Brain microvascular endothelial cell (primary cell): ENCODE data around the gene NR2F1-AS1.

Source experiments
- DNase-seq: peaks from one replicate; pipeline ENCODE4 v3.0.0-alpha.2; 2020
- H3K27ac ChIP-seq: fragments of 250-450 bp; sonication (Bioruptor Pico); 2 replicates; pipeline ENCODE4 v1.5.1; 2020; ENCODE audit warnings: mild to moderate bottlenecking, moderate library complexity
- H3K27me3 ChIP-seq: fragments of 250-450 bp; sonication (Bioruptor Pico); replicated peaks from 2 replicates; pipeline ENCODE4 v1.5.1; 2020; ENCODE audit warnings: mild to moderate bottlenecking
- H3K36me3 ChIP-seq: fragments of 250-450 bp; sonication (Bioruptor Pico); replicated peaks from 2 replicates; pipeline ENCODE4 v1.5.1; 2020; ENCODE audit warnings: mild to moderate bottlenecking
- H3K4me3 ChIP-seq: 2 replicates; pipeline ENCODE4 v1.5.1; 2011; ENCODE audit warnings: low read depth, mild to moderate bottlenecking, control low read depth, low read length, moderate library complexity
- in situ Hi-C: cut with HindIII; loops from 2 replicates; pipeline ENCODE4 v1.10.0; 2017; ENCODE audit warnings: low sequenced_read_pairs, low pct_ligation_motif_present
- TF ChIP-seq, protein P1 (sequence below): IDR thresholded peaks from 2 replicates; pipeline ENCODE4 v1.5.1; 2011; ENCODE audit warnings: low read depth, mild to moderate bottlenecking, moderate library complexity, low read length, control low read depth, inconsistent platforms; ENCODE audit errors: missing control alignments

The NR2F1-AS1 gene

DNA sequence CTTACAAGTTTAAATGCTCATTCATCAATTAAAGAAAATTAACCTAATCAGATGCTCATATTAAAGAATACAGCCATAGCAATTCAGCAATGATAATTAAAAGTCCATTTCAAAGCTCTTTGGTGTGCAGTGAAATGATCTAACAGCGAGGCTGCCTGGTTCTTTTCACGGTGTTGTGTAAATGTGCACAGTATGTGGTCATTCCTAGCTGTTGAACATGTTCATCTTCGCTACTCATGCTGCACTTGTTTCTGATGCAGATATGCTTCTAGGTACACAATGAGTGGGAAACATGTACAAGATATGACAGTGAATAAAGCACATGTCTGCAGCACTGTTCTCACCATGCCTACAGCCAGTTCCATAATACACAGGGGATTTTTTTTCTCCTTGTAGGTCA is 163.5 kb downstream of the NR2F1-AS1 start:
- TF ChIP-seq, protein P1, sequence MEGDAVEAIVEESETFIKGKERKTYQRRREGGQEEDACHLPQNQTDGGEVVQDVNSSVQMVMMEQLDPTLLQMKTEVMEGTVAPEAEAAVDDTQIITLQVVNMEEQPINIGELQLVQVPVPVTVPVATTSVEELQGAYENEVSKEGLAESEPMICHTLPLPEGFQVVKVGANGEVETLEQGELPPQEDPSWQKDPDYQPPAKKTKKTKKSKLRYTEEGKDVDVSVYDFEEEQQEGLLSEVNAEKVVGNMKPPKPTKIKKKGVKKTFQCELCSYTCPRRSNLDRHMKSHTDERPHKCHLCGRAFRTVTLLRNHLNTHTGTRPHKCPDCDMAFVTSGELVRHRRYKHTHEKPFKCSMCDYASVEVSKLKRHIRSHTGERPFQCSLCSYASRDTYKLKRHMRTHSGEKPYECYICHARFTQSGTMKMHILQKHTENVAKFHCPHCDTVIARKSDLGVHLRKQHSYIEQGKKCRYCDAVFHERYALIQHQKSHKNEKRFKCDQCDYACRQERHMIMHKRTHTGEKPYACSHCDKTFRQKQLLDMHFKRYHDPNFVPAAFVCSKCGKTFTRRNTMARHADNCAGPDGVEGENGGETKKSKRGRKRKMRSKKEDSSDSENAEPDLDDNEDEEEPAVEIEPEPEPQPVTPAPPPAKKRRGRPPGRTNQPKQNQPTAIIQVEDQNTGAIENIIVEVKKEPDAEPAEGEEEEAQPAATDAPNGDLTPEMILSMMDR = no peak
- in situ Hi-C loops = no loop called here
- Histone ChIP-seq H3K27me3 (no peaks in the 10 kb centered on the region), H3K27ac (no peak overlapping the region), H3K36me3 (no peaks in the 10 kb centered on the region), H3K4me3 (no peak overlapping the region)
- DNase-seq = no peak

DNA sequence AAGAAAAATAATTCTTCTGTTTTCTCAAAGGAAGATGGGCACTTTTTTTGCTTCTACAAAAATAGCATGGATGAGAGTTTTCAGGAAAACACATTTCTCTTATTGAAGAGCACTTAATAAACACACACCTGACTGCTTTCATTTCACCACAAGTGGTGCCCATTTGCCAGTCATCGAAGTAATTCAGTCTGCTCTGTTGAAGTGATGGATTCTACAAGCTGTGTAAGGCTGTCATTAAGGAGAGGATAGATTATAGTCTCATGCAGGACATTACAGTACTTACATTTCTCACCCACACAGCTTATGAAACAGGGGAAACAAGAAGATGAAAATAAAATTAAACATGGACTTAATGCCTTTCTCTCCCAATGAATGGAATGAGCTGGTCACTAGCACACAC is 165.2 kb downstream of the NR2F1-AS1 start:
- Histone ChIP-seq H3K27ac (no peak overlapping the region), H3K4me3 (no peak overlapping the region), H3K27me3 (no peaks in the 10 kb centered on the region), H3K36me3 (no peaks in the 10 kb centered on the region)
- DNase-seq = no peak
- in situ Hi-C loops = no loop called here
- TF ChIP-seq, protein P1 = no peak

DNA sequence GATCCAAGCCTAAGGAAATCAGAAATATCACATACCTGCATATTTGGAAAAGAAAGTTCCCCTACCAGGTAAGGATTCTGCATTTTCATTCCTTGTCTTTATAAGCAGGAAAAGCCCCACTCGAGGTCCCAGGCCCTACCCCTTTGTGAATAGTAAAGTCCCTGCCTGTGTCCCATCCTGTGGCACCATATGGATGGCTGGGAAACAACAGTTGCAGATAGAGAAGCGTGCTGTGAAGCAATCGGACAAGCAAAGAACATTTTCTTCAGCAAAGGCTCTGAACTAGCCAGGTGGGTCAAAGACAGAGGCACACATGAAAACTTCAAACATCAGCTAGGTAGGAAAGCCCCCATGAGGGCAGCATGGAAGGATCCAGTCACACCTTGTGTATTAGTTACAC is 169.3 kb downstream of the NR2F1-AS1 start:
- TF ChIP-seq, protein P1 = no peak
- Histone ChIP-seq H3K27ac (no peak overlapping the region), H3K27me3 (no peaks in the 10 kb centered on the region), H3K4me3 (no peak overlapping the region), H3K36me3 (no peaks in the 10 kb centered on the region)
- in situ Hi-C loops = no loop called here
- no peak for DNase-seq

DNA sequence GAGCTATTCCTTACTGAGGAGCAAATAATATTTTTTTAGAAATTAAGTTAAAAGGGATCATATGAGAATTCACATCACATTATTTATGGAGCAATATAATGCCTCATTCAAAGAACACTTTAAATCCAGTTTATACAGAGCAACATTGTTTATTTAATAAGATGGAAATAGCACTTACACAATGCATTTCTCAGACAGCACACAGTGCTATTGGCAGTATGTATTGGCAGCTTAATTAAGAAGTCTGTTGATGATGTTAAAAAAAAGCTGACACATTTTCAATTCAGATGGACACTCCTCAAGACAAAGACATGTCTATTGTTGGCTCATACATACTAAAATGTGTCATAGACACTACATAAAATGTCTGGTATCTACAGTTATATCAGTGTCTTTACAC is 171.3 kb downstream of the NR2F1-AS1 start:
- no peak for DNase-seq
- Histone ChIP-seq H3K36me3 (no peaks in the 10 kb centered on the region), H3K4me3 (no peak overlapping the region), H3K27me3 (no peaks in the 10 kb centered on the region), H3K27ac (no peak overlapping the region)
- TF ChIP-seq, protein P1 = no peak
- in situ Hi-C loops = no loop called here

DNA sequence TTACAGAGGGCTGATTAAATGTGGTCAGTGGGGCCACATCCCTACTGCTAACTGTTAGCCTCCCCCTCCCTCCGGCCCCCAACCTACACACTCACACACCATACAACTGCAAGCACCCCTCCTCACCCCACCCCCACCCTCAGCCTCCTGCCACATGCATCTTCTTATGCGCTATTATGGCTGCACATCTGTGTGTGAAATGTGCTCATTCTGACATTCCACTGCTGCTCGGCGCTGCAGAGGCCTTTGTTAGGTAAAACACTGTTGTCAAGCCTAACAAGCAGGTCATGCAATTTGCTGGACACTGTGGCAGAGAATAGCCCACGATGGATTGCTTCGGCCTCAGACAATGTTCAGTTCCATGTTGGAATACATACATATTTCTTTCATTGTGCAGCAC is 173.6 kb downstream of the NR2F1-AS1 start:
- no peak overlapping the region for H3K4me3 ChIP-seq
- TF ChIP-seq, protein P1 = no peak
- in situ Hi-C loops = no loop called here
- DNase-seq = no peak
- H3K27me3 ChIP-seq = no peaks in the 10 kb centered on the region
- H3K36me3 ChIP-seq = no peaks in the 10 kb centered on the region
- no peak overlapping the region for H3K27ac ChIP-seq

DNA sequence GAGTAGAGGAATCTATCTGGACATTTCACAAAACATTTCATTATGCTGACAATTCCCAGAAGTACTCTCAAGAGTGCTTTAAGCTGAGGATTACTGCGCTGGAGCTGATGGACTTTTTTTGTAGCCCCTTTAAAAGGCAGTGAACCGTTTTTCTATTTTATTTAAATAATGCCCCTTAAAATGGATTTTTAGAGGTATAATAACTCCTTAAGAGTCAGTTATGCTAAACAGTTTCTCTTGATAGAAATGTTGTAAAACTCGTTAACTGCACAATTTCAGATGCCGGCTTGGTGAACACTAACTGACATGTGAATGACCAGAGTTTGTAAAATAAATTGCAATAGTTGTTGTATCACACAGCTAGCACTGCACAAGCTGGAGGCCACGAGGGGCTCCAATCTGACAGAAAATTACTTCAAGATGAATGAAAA is 174.0 kb downstream of the NR2F1-AS1 start:
- H3K36me3 ChIP-seq = no peaks in the 10 kb centered on the region
- no peaks in the 10 kb centered on the region for H3K27me3 ChIP-seq
- in situ Hi-C loops = no loop called here
- no peak overlapping the region for H3K4me3 ChIP-seq
- no peak overlapping the region for H3K27ac ChIP-seq
- TF ChIP-seq, protein P1 = no peak
- DNase-seq = no peak
